ENCODE measurements around the gene ADAMTS9.
A peak's percentile ranks its signal among the peaks of the same experiment; 100 is the strongest.

ADAMTS9 gene

DNA sequence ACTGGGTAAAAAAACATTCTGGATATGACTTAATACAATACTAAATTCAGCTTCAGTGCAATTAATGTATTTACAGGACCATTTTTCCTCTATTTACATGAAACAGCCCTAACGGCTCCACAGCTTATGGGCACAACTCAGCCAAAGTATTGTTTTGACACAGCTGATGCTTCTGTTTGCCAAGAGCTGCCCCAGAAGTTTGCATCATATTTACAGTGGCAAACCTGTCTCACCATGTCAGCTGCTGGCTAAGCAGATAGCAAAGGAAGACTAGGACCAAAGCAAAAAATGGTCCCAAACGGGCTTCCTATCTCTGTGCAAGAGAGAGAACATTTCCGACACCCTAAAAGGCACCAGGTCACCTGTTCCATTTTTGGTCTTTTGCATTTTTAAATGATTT, 94.5 kb downstream of the ADAMTS9 start:
- DNase-seq (ENCODE audit: low read depth), result no peak
- H3K4me3 ChIP-seq (ENCODE audit: control insufficient read depth, low read depth, low read length), result no peak overlapping the region
- TF ChIP-seq, protein P1, sequence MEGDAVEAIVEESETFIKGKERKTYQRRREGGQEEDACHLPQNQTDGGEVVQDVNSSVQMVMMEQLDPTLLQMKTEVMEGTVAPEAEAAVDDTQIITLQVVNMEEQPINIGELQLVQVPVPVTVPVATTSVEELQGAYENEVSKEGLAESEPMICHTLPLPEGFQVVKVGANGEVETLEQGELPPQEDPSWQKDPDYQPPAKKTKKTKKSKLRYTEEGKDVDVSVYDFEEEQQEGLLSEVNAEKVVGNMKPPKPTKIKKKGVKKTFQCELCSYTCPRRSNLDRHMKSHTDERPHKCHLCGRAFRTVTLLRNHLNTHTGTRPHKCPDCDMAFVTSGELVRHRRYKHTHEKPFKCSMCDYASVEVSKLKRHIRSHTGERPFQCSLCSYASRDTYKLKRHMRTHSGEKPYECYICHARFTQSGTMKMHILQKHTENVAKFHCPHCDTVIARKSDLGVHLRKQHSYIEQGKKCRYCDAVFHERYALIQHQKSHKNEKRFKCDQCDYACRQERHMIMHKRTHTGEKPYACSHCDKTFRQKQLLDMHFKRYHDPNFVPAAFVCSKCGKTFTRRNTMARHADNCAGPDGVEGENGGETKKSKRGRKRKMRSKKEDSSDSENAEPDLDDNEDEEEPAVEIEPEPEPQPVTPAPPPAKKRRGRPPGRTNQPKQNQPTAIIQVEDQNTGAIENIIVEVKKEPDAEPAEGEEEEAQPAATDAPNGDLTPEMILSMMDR (conservative IDR thresholded peaks at IDR 0.05; ENCODE audit: control insufficient read depth, insufficient read depth, low read depth, low read length), result no peak

DNA sequence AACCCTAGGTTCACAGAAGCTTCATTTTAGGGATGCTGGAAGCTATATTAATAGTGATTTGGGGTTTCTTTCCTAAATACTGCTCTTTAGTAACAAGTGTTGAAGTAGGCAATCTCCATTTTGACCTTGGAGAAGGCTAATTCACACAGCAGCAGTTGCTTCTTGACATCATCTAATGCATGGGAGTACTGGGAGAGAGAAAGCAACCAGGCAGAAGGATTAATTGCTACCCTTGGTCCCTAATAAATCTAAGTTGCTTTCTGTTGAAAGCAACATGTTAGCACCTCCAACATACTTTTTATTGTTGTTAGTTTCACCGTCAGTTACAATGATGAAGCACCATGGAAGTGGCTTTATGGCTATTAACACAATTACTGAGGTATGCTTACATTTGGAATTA, 96.2 kb downstream of the ADAMTS9 start:
- TF ChIP-seq, protein P1 (conservative IDR thresholded peaks at IDR 0.05; ENCODE audit: control insufficient read depth, insufficient read depth, low read depth, low read length), result no peak
- no peak for DNase-seq (ENCODE audit: low read depth)
- H3K4me3 ChIP-seq (ENCODE audit: control insufficient read depth, low read depth, low read length), result no peak overlapping the region

DNA sequence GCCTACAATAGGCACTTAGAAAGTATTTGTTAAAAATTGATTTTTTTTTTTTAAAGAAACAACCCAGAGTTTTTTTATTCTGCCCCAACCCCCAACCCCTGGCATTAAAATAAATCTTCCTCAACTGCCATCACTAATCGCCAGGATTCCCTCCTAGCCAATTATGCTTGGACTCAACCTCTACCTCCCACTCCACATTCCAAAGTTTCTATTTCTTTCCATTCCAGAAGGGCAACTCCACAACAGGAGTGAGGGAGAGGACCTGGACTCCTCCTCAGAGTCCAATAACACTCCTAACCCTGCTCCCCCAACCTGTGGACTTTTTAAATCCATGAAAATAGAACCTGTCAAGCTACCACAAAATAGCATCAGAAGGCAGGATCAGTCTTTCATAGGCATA, 99.4 kb downstream of the ADAMTS9 start:
- TF ChIP-seq, protein P1 (conservative IDR thresholded peaks at IDR 0.05; ENCODE audit: control insufficient read depth, insufficient read depth, low read depth, low read length), result no peak
- DNase-seq (ENCODE audit: low read depth), result no peak
- H3K4me3 ChIP-seq (ENCODE audit: control insufficient read depth, low read depth, low read length), result no peak overlapping the region

DNA sequence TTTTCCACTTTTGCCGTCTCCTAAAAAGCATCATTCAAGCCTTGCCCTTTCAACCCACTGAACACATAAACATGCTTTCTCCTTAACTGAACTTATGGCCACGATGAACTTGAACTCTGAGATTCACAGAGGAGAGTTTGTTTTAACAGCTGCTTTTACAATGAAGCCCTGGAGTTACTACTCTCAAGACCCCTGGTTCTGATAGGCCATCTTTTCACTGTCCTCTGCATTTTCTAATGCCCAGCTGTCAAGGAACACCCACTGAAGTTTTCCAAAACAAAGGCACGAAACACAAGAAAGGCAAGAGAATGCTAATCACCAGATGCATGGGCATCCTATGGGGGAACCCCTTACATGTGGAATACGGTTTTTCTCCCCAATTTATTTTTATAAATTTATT, 100.8 kb downstream of the ADAMTS9 start:
- TF ChIP-seq, protein P1 (conservative IDR thresholded peaks at IDR 0.05; ENCODE audit: control insufficient read depth, insufficient read depth, low read depth, low read length), result no peak
- DNase-seq (ENCODE audit: low read depth), result no peak
- H3K4me3 ChIP-seq (ENCODE audit: control insufficient read depth, low read depth, low read length), result no peak overlapping the region

DNA sequence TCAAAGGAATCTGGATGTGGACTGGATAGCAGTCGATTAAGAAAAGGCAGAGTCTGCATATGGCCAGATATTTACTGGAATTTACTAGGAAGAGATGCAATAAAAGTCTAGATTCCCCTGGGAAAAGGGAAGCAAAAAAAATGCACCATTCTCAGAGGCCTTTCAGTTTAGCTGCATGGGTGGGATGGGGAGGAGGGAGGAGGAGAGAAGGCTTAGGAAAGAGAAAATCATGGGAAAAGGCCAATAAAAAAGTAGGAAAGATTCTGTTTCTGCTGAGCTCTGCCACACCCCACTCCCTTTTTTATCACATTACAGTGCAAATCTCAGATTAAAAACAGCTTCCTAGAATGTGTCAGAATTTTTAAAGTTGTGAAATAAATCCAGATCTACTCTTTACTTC, 103.6 kb downstream of the ADAMTS9 start:
- DNase-seq (ENCODE audit: low read depth), result peak; percentile 19

GRCh38 chr3:64578797-64579196, 109.0 kb downstream of the ADAMTS9 start:
- no peak for DNase-seq (ENCODE audit: low read depth)
- TF ChIP-seq, protein P1 (conservative IDR thresholded peaks at IDR 0.05; ENCODE audit: control insufficient read depth, insufficient read depth, low read depth, low read length), result no peak
- no peak overlapping the region for H3K4me3 ChIP-seq (ENCODE audit: control insufficient read depth, low read depth, low read length)

More for the DNA sequence above, 103.6 kb downstream of the ADAMTS9 start:
- TF ChIP-seq, protein P1 (conservative IDR thresholded peaks at IDR 0.05; ENCODE audit: control insufficient read depth, insufficient read depth, low read depth, low read length), result no peak
- no peak overlapping the region for H3K4me3 ChIP-seq (ENCODE audit: control insufficient read depth, low read depth, low read length)
